ENCODE data around the gene EEF2K. TPM values are rescaled to one million over a fixed set of nuclear protein-coding genes. Genes with fewer than 3 reads are reported as not detected.
"Not testable (repeated sequence)": the region's sequence is repeated elsewhere in the genome, so short reads cannot be mapped to it uniquely, and the experiment has no call there.

The EEF2K gene
- total RNA-seq, 1 donor from 2014 or later: 12.2 TPM

DNA sequence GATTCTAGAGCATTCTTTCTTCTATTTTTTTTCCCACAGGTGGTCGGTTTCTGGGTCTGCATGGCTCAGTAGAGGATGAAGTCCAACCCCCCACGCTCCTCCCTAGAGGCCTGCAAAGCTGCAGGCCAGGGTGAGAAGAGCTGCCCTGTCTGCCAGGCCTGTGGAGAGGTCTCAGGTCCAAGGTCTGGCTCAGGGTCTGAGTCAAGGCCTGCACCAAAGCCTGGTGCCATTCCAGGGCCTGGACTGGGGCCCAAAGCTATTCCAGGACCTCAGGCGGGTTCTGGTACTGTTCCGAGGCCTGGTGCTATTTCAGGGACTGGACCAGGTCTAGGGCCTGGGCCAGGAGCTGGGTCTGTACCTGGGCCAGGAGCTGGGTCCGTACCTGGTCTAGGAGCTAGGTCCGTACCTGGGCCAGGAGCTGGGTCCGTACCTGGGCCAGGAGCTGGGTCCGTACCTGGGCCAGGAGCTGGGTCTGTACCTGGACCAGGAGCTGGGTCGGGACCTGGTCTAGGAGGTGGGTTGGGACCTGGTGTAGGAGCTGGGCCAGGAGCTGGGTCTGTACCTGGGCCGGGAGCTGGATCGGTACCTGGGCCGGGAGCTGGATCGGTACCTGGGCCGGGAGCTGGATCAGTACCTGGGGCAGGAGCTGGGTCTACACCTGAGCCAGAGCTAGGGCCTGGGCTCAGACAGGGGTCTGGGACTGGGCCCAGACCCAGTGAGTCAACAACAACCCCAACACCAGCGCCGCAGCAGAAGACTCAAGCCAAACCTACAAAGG is 40.4 kb upstream of the EEF2K start:
- no peak for DNase-seq (ENCODE audit: low read depth)
- no peak overlapping the region for H3K4me3 ChIP-seq (ENCODE audit: low read depth, low read length)
- TF ChIP-seq, protein P1, sequence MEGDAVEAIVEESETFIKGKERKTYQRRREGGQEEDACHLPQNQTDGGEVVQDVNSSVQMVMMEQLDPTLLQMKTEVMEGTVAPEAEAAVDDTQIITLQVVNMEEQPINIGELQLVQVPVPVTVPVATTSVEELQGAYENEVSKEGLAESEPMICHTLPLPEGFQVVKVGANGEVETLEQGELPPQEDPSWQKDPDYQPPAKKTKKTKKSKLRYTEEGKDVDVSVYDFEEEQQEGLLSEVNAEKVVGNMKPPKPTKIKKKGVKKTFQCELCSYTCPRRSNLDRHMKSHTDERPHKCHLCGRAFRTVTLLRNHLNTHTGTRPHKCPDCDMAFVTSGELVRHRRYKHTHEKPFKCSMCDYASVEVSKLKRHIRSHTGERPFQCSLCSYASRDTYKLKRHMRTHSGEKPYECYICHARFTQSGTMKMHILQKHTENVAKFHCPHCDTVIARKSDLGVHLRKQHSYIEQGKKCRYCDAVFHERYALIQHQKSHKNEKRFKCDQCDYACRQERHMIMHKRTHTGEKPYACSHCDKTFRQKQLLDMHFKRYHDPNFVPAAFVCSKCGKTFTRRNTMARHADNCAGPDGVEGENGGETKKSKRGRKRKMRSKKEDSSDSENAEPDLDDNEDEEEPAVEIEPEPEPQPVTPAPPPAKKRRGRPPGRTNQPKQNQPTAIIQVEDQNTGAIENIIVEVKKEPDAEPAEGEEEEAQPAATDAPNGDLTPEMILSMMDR (conservative IDR thresholded peaks at IDR 0.05; ENCODE audit: low read depth, low read length): no peak

GRCh38 chr16:22171953-22172352 is 34.1 kb upstream of the EEF2K start:
- no peak overlapping the region for H3K4me3 ChIP-seq (ENCODE audit: low read depth, low read length)
- TF ChIP-seq, protein P1 (conservative IDR thresholded peaks at IDR 0.05; ENCODE audit: low read depth, low read length): no peak

GRCh38 chr16:22172642-22173041 is 33.4 kb upstream of the EEF2K start:
- not testable (repeated sequence) for H3K4me3 ChIP-seq (ENCODE audit: low read depth, low read length); DNase-seq (ENCODE audit: low read depth)

More at GRCh38 chr16:22171953-22172352, 34.1 kb upstream of the EEF2K start:
- no peak for DNase-seq (ENCODE audit: low read depth)

GRCh38 chr16:22174642-22175041 is 31.4 kb upstream of the EEF2K start:
- DNase-seq (ENCODE audit: low read depth): no peak
- TF ChIP-seq, protein P1 (conservative IDR thresholded peaks at IDR 0.05; ENCODE audit: low read depth, low read length): no peak
- no peak overlapping the region for H3K4me3 ChIP-seq (ENCODE audit: low read depth, low read length)

GRCh38 chr16:22177968-22178930 is 27.8 kb upstream of the EEF2K start:
- TF ChIP-seq, protein P1 (conservative IDR thresholded peaks at IDR 0.05; ENCODE audit: low read depth, low read length): no peak
- no peak for DNase-seq (ENCODE audit: low read depth)
- no peak overlapping the region for H3K4me3 ChIP-seq (ENCODE audit: low read depth, low read length)

DNA sequence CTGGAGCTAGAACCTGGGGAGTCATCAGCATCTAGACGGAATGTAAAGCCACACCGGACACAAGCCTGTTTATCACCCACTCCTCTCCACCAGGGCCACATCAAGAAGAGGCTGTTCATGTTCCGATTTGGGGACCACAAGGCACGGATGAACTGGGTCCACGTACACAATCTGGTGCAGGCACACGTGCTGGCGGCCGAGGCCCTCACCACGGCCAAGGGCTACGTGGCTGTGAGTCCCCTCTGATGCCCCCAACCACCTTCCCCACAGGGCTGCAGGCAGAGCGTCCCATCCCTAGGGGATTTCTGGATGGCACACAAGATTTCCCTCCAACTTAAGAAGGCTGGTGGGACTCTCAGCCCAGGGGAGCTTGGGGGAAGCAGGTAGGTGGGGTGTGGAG is 24.7 kb upstream of the EEF2K start:
- TF ChIP-seq, protein P1 (conservative IDR thresholded peaks at IDR 0.05; ENCODE audit: low read depth, low read length): no peak
- no peak overlapping the region for H3K4me3 ChIP-seq (ENCODE audit: low read depth, low read length)
- DNase-seq (ENCODE audit: low read depth): no peak

- TF ChIP-seq, protein P1 (conservative IDR thresholded peaks at IDR 0.05; ENCODE audit: low read depth, low read length): no peak
- no peak for DNase-seq (ENCODE audit: low read depth)
- H3K4me3 ChIP-seq (ENCODE audit: low read depth, low read length): no peak overlapping the region
These were observed 24.2 kb upstream of the EEF2K start for GRCh38 chr16:22181843-22182242.
